Measurements from ENCODE around the gene XBP1.

DNA sequence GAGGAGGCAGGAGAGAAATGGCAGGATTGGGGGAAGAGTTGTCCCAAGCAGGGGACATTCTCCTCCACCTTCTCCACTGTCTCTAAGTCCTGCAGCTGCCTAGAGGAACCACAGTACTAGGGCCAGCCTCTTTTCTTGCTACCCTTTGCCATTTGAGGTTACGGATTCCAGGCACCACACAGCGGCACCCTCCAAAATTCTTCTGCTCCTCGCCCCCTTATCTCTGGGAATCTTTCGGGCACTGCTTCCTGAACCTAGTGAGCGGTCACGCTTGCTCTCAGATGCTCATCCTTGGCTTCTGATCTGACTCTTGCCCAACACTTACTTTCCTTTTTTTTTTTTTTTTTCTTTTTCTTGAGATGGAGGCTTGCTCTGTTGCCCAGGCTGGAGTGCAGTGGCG, 26.6 kb upstream of the XBP1 start:
- no peak for TF ChIP-seq EZH2phosphoT487 (IDR thresholded peaks at IDR 0.05; ENCODE audit: borderline replicate concordance)
- TF ChIP-seq, protein P1, sequence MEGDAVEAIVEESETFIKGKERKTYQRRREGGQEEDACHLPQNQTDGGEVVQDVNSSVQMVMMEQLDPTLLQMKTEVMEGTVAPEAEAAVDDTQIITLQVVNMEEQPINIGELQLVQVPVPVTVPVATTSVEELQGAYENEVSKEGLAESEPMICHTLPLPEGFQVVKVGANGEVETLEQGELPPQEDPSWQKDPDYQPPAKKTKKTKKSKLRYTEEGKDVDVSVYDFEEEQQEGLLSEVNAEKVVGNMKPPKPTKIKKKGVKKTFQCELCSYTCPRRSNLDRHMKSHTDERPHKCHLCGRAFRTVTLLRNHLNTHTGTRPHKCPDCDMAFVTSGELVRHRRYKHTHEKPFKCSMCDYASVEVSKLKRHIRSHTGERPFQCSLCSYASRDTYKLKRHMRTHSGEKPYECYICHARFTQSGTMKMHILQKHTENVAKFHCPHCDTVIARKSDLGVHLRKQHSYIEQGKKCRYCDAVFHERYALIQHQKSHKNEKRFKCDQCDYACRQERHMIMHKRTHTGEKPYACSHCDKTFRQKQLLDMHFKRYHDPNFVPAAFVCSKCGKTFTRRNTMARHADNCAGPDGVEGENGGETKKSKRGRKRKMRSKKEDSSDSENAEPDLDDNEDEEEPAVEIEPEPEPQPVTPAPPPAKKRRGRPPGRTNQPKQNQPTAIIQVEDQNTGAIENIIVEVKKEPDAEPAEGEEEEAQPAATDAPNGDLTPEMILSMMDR (conservative IDR thresholded peaks at IDR 0.05; ENCODE audit: low read length) = no peak

All from Loucy (cell line).